GM19468 (cell line): ENCODE measurements around the gene FNDC11.
"Not testable (repeated sequence)": the region's sequence is repeated elsewhere in the genome, so short reads cannot be mapped to it uniquely, and the experiment has no call there.

ENCODE experiments used
- ATAC-seq: cut with Tn5 transposase; IDR thresholded peaks from one replicate; pipeline ENCODE4 v1.9.1; 2021; ENCODE audit warnings: mild to moderate bottlenecking, moderate library complexity, moderate number of reproducible peaks; ENCODE audit not compliant: unreplicated experiment; ENCODE audit errors: extremely low read depth

Gene FNDC11

DNA sequence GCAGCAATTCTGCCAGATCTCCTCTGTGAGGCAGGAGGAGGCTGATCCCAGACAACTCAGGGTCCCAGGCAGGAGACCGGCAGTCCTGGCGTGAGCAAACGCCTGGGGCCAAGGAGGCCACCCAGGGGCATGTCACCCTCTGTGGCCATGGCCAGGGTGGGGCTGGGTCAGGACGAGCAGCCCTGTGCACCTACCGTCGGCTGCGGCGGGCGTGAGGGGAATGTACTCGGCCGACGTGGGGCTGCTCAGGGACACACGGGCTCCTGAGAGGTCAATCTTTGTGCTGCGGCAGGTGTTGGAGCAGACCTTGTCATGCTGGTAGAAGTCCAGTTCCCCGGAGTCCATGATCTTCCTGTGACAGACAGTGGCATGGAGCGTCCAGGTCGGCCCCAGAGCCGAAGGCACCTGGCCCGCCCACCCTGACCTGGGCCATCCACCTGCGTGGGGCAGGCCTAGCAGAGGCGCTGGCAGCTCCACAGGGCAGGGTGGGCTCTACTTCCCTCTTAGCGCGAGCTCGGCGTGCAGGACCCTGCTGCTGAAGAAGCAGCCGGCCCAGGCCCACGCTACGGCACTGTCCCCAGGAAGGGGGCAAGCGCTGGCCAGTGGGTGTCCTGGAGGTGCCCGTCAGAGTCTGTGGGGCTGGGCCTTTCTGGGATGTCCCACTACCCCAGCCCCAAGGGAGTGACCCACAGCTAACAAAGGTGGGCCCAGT is 41.6 kb downstream of the FNDC11 start:
- ATAC-seq: no peak

- ATAC-seq: no peak
Measured at GRCh38 chr20:63596423-63596822, 42.5 kb downstream of the FNDC11 start.

- ATAC-seq: no peak
Measured at GRCh38 chr20:63597651-63598478, 43.9 kb downstream of the FNDC11 start.

DNA sequence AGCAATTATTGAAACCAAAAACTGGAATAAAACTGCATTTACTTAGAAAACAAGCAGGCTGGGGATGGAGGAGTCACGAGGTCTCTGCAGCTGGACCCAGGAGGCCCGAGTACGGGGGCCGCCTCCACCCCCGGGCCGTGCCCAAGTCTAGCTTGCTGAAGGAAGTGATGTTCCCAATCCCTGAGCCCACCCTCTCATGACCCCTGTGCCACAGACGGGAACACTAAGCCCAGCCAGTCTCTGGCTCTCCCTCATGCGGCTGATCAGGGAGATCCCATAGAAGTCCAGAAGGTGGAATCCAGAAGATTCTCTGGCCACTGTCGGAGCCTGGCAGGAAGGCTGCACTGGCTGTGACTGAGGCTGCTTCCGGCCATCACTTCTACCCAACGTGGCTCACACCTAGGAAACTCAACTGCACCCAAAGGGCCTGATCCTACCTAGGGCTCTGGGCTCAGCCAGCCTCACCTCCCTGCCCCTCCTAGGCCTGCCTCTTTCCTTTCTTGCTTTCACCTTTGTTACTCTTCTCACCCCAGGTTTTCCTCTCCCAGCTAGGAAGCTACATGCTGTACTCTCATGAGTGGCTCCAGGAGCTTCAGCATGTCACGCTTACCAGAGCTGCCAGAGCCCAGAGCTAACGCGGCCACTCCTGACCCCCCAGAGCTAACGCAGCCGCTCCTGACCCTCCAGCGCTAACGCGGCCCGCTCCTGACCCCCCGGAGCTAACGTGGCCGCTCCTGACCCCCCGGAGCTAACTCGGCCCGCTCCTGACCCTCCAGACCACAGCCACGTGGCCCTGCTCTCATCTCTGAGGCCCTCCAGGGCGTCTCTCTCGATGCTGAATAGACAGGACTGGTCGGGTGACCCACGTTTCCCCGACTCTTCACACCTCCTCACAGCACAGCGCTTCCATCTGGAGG is 44.8 kb downstream of the FNDC11 start:
- ATAC-seq: no peak

DNA sequence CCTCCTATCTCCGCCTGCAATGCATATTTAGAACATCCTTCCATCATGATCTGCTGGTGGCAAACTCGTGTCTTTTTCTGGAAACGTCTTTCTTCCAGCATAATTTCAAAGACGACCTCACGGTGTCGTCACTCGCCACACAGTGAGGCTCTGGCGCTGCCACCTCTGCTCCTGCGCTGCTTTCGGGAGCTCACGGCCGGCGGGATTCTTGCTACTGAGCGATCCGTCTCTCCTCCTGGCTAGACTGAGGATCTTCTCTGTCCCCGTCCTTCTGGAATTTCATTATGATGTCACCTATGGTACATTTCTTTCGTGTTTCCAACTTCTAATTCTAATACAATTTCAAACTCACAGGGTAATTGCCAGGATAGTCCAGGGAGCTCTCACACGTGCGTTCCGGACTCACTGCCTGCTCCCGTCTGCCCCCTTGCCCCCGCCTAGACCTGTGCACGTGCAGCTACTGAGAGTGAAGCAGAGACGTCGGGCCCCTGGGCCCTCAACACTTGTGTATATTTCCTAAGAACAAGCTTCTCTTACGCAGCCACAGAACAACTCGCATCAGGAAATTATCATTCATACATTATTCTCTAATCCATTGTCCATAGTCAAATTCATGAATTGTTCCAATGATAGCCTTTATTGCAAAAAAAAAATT is 45.6 kb downstream of the FNDC11 start:
- ATAC-seq: no peak

DNA sequence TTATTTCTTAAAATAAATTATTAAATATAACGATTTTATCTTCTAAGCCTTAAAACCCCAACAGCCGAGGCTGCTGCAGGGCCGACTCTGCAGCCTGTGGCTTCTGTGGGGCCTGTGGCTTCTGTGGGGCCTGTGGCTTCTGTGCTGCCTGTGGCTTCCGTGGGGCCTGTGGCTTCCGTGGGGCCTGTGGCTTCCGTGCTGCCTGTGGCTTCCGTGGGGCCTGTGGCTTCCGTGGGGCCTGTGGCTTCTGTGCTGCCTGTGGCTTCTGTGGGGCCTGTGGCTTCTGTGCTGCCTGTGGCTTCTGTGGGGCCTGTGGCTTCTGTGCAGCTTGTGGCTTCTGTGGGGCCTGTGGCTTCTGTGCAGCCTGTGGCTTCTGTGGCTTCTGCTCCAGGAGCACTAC is 47.7 kb downstream of the FNDC11 start:
- not testable (repeated sequence) for ATAC-seq

DNA sequence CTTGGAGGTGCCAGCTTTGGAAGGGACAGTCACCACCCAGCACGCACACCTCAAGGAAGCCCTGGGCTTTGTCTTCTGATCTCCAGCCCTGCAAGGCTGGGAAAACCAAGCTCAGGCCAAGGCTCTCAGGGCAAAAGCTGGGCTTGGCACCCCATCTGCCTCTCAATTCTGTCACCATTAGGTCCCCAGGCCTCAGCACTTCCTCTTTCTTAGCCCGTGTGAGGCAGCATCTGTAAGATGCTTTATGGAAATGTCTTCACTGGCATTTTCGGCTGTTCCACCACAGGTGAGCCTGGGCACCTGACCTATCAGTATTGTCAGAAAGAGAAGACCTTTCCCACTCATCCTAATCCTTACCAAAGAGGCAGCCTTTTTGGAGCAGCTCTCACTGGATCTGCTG is 48.4 kb downstream of the FNDC11 start:
- ATAC-seq: no peak
